HG03175 (cell line): ENCODE data around the gene SHROOM4.

ENCODE experiments used
- ATAC-seq: cut with Tn5 transposase; IDR thresholded peaks from one replicate; pipeline ENCODE4 v1.9.1; 2021; ENCODE audit warnings: mild to moderate bottlenecking, moderate library complexity; ENCODE audit not compliant: unreplicated experiment

The SHROOM4 gene

GRCh38 chrX:50622751-50623150 lies 191.2 kb downstream of the SHROOM4 start:
- no peak for ATAC-seq

- ATAC-seq = no peak
Observed at GRCh38 chrX:50618788-50619558, 195.0 kb downstream of the SHROOM4 start.

GRCh38 chrX:50617183-50617582 lies 196.8 kb downstream of the SHROOM4 start:
- ATAC-seq = no peak

- no peak for ATAC-seq
Observed at GRCh38 chrX:50615570-50616158, 198.3 kb downstream of the SHROOM4 start.

GRCh38 chrX:50614460-50614859 lies 199.5 kb downstream of the SHROOM4 start:
- no peak for ATAC-seq

GRCh38 chrX:50613846-50614245 lies 200.1 kb downstream of the SHROOM4 start:
- no peak for ATAC-seq

GRCh38 chrX:50609796-50610195 lies 204.2 kb downstream of the SHROOM4 start:
- no peak for ATAC-seq

GRCh38 chrX:50606300-50606950 lies 207.6 kb downstream of the SHROOM4 start:
- no peak for ATAC-seq

- ATAC-seq = no peak
Observed at GRCh38 chrX:50596056-50596455, 217.9 kb downstream of the SHROOM4 start.

- no peak for ATAC-seq
Observed at GRCh38 chrX:50594788-50595187, 219.2 kb downstream of the SHROOM4 start.

GRCh38 chrX:50586980-50587379 lies 227.0 kb downstream of the SHROOM4 start:
- ATAC-seq = no peak

- ATAC-seq = no peak
Observed at GRCh38 chrX:50586407-50586806, 227.6 kb downstream of the SHROOM4 start.

- no peak for ATAC-seq
Observed at GRCh38 chrX:50581405-50581804, 232.6 kb downstream of the SHROOM4 start.

GRCh38 chrX:50579955-50580354 lies 234.0 kb downstream of the SHROOM4 start:
- peak; percentile 61 for ATAC-seq

GRCh38 chrX:50577326-50577725 lies 236.7 kb downstream of the SHROOM4 start:
- no peak for ATAC-seq

GRCh38 chrX:50567636-50568035 lies 246.4 kb downstream of the SHROOM4 start:
- no peak for ATAC-seq

- ATAC-seq = no peak
Observed at GRCh38 chrX:50565718-50566117, 248.3 kb downstream of the SHROOM4 start.
